Upper lobe of left lung (tissue), 4 donors: ENCODE measurements around the gene FAHD1.
"Not testable (repeated sequence)": the region's sequence is repeated elsewhere in the genome, so short reads cannot be mapped to it uniquely, and the experiment has no call there.

Source experiments
- EP300 ChIP-seq, 4 donors: sonication (generic); formaldehyde crosslinking; IDR thresholded peaks; one replicate each; pipeline ENCODE4 v1.5.1; 2017; ENCODE audit warnings: antibody characterized with exemption in 4 of 4, control low read depth in 2 of 4
- POLR2A ChIP-seq, 4 donors: fragments of 450-650 bp; IDR thresholded peaks; one replicate each; pipeline ENCODE4 v1.5.1; 2016 to 2017; ENCODE audit warnings: antibody characterized with exemption in 4 of 4, mild to moderate bottlenecking in 2 of 4
- POLR2AphosphoS5 ChIP-seq, 2 donors: sonication (generic); formaldehyde crosslinking; IDR thresholded peaks; one replicate each; pipeline ENCODE4 v1.5.1; 2017; ENCODE audit warnings: antibody characterized with exemption in 2 of 2
- TF ChIP-seq, protein P1 (sequence below), 6 experiments: fragments of 450-650 bp in 4 of 6; fragments of 200-600 bp in 2 of 6; sonication (generic) in 2 of 6; IDR thresholded peaks; one replicate each; pipeline ENCODE4 v1.5.1; 2016 to 2019; ENCODE audit warnings: antibody characterized with exemption in 6 of 6

DNA sequence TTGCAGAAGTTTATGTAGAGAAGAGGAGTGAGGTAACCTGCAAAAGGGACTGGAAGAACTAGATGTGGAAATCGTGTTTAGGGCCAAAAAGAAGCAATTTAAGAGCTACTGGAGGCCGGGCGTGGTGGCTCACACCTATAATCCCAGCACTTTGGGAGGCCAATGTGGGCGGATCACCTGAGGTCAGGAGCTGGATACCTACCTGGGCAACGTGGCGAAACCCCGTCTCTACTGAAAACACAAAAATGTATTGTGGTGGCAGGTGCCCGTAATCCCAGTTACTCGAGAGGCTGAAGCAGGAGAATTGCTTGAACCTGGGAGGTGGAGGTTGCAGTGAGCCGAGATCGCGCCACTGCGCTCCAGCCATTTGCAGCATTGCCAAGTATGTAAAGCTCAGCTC is 49.1 kb downstream of the FAHD1 start:
- TF ChIP-seq, protein P1, sequence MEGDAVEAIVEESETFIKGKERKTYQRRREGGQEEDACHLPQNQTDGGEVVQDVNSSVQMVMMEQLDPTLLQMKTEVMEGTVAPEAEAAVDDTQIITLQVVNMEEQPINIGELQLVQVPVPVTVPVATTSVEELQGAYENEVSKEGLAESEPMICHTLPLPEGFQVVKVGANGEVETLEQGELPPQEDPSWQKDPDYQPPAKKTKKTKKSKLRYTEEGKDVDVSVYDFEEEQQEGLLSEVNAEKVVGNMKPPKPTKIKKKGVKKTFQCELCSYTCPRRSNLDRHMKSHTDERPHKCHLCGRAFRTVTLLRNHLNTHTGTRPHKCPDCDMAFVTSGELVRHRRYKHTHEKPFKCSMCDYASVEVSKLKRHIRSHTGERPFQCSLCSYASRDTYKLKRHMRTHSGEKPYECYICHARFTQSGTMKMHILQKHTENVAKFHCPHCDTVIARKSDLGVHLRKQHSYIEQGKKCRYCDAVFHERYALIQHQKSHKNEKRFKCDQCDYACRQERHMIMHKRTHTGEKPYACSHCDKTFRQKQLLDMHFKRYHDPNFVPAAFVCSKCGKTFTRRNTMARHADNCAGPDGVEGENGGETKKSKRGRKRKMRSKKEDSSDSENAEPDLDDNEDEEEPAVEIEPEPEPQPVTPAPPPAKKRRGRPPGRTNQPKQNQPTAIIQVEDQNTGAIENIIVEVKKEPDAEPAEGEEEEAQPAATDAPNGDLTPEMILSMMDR (IDR thresholded peaks at IDR 0.05): not testable (repeated sequence)
- not testable (repeated sequence) for TF ChIP-seq POLR2AphosphoS5, EP300, POLR2A (IDR thresholded peaks at IDR 0.05)
